Stimulated activated CD8-positive, alpha-beta memory T cell treated with anti-CD3 and anti-CD28 coated beads, Interleukin-4, amount 100 ng/mL, for 24 hours (primary cell): Measurements from ENCODE around the gene KSR1.
"Not testable (repeated sequence)": the region's sequence is repeated elsewhere in the genome, so short reads cannot be mapped to it uniquely, and the experiment has no call there.

Experiments used
- DNase-seq: peaks from one replicate; pipeline ENCODE4 v3.0.0-alpha.2; 2020; ENCODE audit warnings: low read depth

The KSR1 gene

DNA sequence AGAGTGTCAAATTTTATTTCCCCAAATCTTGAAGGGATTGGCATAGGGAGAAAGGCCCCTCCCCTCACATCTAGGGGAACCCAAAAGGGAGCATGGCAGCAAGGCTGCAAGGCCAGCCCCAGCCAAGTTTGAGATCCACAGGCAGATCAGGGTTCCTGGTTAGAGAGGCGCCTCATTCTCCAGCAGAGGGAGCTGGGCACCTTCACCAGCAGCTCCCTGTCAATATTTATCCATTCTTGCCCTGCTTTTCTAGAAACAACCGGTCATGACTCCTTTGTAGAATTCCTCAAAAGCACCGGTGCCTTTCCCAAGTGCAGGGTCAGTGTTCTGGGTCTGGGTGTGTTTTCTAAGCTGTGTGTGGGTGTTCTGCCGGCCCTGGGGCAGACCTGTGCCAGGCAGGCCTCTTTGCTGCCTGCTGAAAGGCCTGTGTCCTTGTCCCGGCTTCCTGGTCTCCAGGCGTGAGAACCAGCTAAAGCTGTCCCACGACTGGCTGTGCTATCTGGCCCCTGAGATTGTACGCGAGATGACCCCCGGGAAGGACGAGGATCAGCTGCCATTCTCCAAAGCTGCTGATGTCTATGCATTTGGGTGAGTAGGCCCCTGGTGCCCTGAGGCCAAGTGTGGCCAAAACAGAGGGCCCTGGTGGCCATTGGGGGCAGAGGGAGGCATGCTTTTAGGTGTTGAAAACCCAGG lies 153.5 kb downstream of the KSR1 start:
- no peak for DNase-seq

DNA sequence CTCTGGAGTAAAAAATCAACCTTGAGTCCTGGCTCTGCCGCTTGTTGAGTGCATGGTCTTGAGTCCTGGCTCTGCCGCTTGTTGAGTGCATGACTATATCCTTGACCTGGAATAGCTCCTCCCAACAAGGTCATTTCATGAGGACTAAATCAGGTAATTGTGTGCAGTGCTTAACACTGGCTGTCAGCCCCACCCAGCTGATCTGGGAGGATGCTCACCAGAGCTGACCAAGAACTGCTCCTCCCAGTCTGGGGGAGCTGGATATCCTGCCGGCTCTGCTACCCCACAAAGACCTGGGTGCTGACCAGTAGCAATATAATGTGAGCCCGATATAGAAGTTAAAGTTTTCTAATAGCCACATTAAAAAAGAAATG lies 154.0 kb downstream of the KSR1 start:
- DNase-seq = no peak

DNA sequence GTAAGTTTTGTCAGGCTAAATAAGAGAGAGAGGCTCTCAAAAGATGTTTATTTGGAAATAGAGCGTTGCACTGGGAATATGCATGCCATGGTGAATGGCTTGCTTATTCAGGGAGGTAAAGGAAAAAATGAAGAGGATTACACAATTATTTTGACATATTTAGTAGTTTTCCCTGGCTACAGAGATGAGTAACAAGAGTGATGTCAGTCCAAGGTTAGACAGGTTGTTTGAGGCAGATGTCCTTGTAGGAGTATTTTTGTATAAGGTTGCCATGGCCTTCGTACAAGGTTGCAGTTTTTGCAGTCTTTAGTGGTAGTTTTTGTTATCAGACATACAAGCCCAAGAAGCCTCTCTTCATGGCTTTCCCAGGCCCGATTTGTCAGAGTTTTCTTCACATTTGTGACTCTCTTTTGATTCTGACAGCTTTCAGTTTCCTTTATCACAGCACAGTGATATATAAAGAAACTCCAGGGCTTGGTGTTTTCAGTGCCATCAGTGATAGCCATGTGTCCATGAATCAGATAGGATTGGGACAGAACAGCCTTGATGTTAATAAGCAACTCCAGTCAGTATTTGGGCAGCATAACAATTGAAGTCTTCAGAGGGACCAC lies 156.0 kb downstream of the KSR1 start:
- DNase-seq = no peak

DNA sequence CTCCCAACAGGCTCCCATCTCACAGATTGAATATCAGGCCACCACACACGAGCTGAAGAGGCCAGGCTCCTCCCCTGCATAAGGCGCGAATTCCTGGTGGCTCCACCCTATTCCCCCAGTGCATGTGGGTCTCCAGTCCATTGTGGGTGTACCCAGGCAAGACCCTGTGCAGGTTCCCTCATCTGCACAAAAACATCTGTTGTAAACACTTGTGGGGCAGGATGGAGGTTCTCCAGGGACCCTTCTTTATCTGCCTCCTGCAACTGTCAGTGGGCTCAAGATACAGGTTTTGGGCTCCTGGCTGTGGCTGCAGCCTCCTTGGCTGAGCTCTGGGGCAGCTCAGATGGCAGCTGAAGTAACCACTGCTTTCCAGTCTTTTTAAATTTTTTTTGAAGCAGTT lies 157.2 kb downstream of the KSR1 start:
- DNase-seq = no peak

DNA sequence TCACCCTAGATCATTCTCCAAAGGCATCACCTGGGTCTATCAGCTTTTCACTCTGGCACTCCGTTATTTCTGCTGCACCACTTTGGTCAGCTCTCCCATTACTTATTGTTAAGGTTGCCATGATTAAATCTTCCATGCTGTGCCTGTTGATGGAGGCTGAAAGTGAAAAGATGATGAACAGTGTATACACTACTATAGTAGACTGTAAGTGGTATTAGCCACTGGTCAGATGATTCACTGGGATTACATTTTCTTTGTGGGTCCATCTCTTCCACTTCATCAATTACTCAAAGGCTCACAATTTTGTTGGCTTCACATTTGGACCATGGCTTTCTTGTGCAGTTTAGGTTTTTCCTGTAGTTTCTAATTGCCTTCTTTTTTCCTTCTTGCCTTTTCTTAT lies 158.9 kb downstream of the KSR1 start:
- no peak for DNase-seq

DNA sequence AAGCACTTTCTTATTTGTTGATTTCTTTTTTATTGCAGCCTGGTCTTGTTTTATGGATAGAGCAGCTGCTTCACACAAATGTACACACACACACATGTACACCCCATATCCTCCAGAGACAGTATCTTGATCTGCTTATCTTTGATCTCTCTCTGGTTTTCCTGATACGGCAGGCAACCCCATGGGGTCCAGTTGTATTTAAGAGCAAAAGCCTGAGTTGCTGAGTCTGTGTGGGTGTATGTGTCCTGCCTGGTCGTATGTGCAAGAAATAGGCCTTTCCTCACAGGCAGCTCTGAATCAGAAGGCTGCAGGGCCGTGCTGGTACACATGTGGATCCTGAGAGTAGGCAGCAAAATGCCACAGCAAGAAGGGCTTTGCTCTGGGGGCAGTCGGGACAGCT lies 160.2 kb downstream of the KSR1 start:
- no peak for DNase-seq

DNA sequence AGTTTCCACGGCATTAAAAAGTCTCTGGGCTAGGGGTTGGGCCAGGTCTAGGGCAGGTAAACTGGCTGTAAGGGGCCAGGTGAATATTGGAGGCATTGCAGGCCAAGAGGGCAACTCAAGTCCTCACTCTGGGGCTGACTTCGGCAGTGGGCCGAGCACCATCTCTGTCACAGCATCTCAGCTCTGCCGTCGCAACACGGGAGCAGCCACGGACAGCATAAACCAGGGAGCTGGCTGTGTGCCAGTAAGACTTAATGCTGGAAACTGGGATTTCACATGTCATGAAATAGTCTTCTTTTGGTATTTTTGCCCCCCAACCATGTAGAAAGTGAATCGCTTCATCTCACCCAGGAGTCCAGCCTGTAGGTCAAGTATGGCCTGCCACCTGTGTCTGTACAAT lies 162.2 kb downstream of the KSR1 start:
- DNase-seq = no peak

DNA sequence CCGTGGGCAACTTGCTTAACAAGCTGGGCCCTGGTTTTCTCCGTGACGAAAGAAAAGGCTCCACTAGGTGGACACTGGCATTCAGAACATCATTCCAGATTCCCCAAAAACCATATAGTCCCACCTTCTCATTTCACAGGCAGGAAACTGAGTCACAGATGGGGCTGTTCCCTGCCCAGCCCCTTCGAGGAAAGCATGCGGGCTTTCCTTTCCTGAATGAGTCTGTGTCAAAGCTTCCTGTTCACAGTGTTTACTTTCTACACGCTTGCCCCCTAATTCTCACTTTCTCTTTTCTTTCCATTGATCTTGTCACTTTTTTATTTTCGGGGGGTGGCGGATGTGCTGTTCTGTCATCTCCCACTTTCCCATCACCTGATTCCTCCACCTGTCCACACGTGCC lies 164.5 kb downstream of the KSR1 start:
- DNase-seq = no peak

DNA sequence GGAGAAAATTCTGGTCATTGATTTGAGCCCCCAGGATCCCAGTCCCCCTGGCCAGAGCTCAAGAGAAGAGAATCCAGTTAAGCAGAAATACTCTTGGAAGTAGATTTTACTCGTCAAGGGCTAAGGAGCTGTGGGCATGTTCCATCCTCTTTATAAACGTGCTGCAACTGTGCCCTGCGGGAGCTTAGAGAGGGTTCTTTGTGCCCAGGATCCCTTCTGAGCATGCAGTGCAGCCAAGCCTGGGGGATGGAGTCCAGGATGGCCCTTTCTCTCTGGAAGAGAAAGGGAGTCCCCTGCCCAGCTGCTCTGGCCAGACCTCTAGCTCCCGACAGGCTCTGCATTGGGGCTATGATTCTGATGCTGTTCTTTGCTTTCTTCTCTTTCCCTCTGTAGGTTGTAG lies 165.3 kb downstream of the KSR1 start:
- DNase-seq = no peak

DNA sequence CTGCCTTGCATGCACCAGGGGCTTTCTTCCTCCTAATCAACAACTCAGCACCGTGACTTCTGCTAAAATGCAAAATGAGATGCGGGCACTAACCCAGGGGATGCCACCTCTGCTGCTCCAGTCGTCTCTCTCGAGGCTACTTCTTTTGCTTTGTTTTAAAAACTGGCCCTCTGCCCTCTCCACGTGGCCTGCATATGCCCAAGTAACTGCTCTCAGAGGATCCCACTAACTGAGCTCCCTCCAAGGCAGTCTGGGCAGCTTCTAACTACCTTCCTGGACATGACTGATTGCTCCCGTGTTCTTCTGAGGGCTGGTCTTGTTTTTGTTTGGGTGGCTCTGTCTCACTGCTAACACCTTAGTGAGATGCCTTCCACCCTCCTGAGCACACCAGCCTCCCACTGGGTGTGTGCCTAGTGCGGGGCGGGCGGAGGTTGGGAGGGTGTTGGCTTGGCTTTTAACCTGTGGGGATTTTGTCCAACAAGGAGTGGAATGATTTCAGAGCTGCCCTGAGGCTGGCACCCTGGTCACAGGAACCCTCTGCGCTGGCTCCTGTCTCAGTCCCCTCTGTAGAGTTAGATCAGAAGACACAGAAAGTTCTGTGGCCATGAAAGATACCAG lies 165.8 kb downstream of the KSR1 start:
- DNase-seq = no peak

DNA sequence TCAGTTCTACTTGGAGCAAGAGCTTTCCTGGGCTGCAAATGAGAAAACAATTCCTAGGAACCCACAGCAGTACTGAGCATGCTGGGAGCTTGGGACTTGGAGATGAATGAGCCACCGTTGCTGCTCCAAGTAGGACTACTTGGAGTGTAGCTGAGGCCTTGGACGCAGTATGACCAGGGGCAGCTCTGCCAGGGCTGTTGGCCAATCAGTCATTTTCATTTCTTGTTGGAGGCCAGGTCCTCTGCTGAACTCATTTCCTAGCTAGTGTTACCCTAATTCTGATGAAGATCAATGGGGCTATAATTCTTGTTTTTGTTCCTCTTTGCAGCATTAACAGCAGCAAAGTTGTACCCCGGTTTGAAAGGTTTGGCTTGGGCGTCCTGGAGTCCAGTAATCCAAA lies 166.7 kb downstream of the KSR1 start:
- DNase-seq = no peak

DNA sequence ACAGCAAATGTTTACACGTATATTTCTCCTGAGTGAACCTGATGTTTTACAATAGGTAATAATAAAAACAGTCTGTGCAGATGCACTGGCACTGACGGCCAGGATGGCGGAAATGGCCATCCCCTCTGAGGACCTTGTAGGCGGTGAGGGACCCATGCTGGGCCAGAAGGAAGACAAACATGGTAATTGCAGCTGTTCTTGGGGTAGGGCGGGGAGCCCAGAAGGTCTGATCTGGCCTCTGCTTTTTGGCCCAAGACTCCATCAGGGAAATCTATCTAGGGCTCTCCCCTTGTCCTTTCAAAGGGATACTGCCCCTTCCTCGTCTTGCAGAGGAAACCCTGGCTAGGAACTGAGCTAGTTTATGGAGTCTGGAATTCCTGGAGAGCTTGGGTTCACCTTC lies 167.4 kb downstream of the KSR1 start:
- DNase-seq = no peak

DNA sequence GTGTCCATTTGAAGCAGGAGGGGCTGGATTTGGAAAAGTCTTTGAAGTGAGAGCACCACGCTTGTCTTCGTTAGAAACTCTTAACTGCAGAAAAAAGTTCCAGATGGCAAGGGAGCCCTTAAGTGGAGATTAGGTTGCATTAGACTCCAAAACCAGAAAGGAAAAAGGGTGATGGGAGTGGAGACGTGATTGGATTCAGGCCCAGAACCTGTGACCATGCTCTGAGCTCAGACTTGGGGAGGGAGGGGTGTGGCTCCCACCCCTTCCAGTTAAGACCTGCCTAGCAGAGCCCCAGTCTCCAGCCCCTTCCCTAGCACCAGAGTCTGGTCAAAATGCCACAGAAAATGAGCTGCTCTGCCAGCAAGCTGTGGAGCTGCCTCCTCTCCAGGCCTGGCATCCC lies 168.3 kb downstream of the KSR1 start:
- DNase-seq = no peak

DNA sequence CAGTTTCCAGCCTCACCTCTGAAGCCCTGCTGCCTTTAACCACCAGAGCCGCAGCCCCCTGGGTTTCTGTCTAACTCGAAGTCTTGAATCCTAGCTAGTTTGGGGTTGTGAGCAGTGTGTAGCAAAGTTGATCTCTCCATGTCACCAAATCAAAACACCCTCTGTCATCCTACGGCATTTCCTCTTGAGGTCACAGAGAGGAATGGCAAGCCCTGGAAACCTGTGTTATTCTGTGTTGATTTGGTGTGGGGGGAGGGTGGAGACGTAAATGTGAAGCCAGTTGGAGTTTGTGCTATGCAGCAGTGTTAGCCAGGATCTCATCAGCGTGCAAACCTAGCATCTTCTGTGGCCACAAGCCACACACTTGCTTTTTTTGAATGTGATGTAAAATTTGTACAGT lies 169.6 kb downstream of the KSR1 start:
- no peak for DNase-seq

DNA sequence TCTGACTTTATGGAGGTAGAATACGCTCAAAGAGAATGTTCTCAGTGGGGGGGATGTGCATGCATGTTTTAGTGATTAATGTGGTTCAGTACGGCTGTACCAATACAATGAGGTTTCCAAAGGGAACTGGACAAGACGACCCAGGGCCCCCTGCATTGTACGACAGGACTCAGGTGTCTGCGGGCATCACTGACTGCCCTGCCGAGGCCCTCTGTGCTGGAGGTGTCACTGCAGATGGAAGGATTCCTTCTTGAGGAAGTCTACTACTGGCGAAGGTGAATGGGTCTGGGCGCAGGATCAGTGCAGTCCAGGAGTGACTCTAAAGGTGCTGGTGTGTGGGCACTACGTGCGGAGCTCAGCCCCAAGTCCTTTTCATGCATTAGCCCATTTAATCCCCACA lies 171.3 kb downstream of the KSR1 start:
- DNase-seq = no peak

DNA sequence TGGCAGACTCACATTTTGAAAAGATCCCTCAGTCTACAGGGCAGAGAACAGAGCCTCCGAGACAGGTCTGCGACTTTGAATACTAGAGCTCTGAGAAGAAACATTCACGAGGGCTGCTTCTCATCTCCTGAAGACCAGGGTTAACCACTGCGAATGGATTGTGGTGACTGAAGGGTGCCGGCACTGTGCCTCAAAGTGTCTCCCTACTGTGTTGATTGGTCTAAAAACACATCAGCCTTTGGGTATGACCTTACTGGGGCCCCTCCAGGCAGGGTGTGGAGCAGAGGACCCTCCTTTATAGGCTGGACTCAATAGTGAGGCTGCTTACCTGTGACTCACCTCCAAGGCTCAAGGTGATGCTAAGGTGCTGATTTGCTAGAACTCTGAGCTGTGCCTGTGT lies 172.1 kb downstream of the KSR1 start:
- DNase-seq = no peak

DNA sequence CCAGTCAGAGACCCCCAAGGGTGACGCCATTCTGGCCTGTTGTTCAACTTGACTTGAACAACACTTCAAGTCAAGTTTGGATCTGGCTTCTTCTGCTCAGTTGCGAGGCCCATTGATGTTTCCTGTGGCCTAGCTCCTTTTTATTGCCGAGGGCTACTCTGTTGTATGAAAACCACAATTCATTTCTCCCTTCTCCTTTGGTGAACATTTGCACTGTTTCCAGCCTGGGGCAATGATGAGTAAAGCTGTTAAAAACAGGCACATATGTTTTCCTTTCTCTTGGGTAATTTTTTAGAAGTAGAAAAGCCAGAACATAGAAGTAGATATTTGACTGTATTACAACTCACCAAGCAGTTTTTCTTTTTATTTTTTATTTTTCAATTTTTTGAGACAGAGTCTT lies 173.0 kb downstream of the KSR1 start:
- not testable (repeated sequence) for DNase-seq

DNA sequence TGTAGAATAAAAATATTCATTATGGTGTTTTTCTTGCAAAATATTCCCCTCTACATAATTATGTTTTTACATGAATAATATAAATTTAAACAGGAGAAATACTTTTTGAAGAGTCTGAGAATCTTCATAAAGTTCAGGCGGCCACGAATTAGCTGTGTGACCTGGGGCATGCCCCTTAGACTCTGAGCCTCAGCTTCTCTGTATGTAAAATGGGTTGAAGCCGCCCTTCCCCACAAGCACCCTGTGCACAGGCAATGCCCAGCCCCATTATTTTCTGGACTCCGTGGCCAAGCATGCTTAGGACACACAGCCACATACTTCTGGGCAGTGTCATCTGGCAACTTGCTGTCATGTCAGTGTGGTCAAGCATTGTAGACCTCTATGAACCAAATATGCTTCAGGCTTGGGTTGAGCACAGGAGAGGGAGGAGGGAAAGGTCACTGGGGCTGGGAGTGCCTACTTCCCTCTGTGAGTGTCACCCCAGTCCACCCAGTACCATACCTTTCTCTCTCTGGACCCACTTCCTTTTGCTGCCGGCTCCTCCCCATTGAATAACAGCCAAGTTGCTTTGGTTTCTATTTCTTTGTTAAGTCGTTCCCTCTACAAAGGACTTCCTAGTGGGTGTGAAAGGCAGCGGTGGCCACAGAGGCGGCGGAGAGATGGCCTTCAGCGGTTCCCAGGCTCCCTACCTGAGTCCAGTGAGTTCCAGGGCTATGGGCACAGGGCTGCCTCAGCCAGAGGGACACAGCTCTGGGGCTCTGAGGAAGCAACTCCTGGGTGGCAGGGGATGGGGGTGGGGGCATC lies 174.6 kb downstream of the KSR1 start, which contains the start of gene LGALS9:
TSS of gene LGALS9 (plus strand) at position 582 of the 804 bp plus-strand sequence. CDS start at position 660, 78 bp downstream.
- DNase-seq = no peak

DNA sequence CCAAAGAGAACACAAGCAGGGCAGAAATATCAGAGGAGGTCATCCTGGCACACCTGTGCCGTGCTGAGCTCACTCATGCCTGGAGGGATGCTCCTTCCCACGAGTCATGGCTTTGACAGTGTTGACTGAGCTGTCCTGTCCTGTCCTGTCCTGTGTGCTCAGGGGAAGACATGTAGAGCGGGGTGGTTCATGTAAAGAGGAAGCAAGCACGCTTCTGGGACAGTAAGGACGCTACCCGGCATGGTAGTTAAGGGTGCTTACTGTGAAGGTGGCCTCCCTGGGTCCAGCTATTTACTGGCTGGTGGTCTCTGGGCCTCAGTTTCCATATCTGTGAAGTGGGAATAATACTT lies 175.1 kb downstream of the KSR1 start:
- DNase-seq = no peak

DNA sequence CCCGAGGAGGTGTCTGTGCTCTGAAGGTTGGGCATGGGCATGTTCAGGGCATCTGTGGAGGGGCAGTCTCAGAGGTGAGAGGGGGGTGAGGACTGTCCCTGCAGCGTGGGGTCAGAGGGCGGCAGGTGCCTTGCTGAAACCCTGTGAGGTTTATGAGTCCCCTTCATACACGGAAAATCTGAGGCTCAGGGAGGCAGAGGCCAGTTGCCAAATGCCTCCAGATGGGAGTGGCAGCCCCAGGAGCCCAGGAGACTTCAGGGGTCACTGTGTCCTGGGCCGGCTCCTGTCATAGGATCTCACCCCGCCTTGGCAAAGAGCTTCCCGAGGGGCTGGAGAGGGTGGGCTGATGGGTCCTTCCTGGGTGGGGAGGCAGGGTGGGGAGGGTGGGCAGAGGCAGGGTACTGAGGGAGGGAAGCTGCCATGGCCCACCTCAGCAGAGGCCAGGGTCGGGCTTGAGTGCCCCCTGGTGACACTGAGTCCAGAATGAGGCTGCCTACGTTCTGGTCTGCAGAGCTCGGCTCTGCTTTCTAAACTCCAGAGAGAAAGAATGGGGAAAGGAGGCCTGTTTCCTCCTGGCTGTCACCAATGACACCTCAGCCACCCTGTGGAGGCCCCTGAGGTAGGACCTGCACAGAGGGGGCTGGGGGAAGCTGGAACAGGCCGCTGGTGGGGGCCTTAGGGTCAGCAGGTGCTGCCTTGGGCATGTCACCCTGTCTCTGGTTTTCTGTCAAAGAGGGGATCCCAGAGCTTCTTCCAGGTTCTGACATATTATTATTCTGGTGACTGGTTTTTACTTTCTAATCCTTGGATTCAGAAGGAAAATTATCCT lies 175.9 kb downstream of the KSR1 start:
- no peak for DNase-seq

DNA sequence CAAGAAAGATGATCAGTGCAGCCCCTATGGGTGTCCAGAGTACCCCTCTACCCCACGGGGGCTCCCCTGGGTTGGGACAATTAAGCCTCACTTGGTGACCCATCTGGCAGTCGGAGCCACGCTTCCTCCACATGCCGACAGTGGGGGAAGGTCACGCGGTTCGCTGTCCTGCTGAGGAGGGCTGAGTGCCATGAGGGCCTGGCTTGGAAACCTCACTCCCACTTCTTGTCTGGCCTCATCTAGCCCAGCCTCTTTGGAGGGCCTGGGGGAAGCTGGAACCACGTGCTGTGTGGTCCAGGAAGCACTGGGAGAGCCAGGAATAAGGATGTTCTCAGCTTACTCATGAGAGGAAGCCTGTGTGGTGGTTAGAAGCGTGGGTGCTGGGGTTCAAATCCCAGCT lies 176.5 kb downstream of the KSR1 start:
- not testable (repeated sequence) for DNase-seq
